ENCODE data around the gene ANK2. TPM values are rescaled to one million over a fixed set of nuclear protein-coding genes. Genes with fewer than 3 reads are reported as not detected.

ANK2 gene
- total RNA-seq, 1 experiment from 2014 or later = 5.5 TPM

DNA sequence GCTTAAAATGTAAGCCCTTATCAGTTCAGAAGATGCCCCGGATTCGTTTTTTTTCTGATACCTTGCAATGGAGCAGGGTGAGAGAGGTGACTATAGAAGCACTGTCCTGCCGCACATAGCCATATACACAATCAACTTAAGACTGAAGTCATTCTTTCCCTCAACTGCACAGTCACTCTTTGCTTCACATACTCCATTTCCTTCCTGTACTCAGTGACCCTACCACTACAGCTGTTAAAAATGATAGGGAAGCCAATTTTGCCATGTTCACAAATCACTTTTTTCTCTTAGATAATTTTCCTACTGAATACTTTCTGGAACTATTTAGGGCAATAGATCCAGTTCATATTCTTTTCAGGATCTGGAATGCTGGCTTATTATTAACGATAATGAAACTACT, 300.0 kb downstream of the ANK2 start:
- ChIA-PET POLR2A (no interaction called here), CTCF (no interaction called here)
- Histone ChIP-seq H3K9me3 (ENCODE audit: control insufficient read depth, insufficient read depth, low read depth, low read length) (no peaks in the 10 kb centered on the region), H3K4me3 (ENCODE audit: low read depth in 2 of 2, low read length in 2 of 2) (no peak overlapping the region), H3K27me3 (ENCODE audit: control insufficient read depth, insufficient read depth, low read length) (no peaks in the 10 kb centered on the region), H3K27ac (ENCODE audit: low read length) (no peak overlapping the region), H3K4me1 (ENCODE audit: control insufficient read depth, insufficient read depth, low read length) (no peaks in the 10 kb centered on the region), H3K36me3 (ENCODE audit: control insufficient read depth, insufficient read depth, low read length) (no peaks in the 10 kb centered on the region)
- DNase-seq (ENCODE audit: low read depth, low spot score) = no peak
- intact Hi-C loops (cut with micrococcal nuclease; ENCODE audit: unreplicated experiment) = no loop called here
- TF ChIP-seq, protein P1, sequence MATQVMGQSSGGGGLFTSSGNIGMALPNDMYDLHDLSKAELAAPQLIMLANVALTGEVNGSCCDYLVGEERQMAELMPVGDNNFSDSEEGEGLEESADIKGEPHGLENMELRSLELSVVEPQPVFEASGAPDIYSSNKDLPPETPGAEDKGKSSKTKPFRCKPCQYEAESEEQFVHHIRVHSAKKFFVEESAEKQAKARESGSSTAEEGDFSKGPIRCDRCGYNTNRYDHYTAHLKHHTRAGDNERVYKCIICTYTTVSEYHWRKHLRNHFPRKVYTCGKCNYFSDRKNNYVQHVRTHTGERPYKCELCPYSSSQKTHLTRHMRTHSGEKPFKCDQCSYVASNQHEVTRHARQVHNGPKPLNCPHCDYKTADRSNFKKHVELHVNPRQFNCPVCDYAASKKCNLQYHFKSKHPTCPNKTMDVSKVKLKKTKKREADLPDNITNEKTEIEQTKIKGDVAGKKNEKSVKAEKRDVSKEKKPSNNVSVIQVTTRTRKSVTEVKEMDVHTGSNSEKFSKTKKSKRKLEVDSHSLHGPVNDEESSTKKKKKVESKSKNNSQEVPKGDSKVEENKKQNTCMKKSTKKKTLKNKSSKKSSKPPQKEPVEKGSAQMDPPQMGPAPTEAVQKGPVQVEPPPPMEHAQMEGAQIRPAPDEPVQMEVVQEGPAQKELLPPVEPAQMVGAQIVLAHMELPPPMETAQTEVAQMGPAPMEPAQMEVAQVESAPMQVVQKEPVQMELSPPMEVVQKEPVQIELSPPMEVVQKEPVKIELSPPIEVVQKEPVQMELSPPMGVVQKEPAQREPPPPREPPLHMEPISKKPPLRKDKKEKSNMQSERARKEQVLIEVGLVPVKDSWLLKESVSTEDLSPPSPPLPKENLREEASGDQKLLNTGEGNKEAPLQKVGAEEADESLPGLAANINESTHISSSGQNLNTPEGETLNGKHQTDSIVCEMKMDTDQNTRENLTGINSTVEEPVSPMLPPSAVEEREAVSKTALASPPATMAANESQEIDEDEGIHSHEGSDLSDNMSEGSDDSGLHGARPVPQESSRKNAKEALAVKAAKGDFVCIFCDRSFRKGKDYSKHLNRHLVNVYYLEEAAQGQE (IDR thresholded peaks at IDR 0.05; ENCODE audit: insufficient read depth in 1 of 2, low read depth in 2 of 2, low read length in 1 of 2) = no peak
- no peak for TF ChIP-seq SIN3A (IDR thresholded peaks at IDR 0.05; ENCODE audit: borderline replicate concordance, insufficient read depth, low read depth, low read length)
- no peak for TF ChIP-seq POLR2AphosphoS5 (IDR thresholded peaks at IDR 0.05; ENCODE audit: low read depth, low read length)
- no peak for TF ChIP-seq TCF7L2 (IDR thresholded peaks at IDR 0.05; ENCODE audit: low read depth, low read length)
- TF ChIP-seq, protein P2, sequence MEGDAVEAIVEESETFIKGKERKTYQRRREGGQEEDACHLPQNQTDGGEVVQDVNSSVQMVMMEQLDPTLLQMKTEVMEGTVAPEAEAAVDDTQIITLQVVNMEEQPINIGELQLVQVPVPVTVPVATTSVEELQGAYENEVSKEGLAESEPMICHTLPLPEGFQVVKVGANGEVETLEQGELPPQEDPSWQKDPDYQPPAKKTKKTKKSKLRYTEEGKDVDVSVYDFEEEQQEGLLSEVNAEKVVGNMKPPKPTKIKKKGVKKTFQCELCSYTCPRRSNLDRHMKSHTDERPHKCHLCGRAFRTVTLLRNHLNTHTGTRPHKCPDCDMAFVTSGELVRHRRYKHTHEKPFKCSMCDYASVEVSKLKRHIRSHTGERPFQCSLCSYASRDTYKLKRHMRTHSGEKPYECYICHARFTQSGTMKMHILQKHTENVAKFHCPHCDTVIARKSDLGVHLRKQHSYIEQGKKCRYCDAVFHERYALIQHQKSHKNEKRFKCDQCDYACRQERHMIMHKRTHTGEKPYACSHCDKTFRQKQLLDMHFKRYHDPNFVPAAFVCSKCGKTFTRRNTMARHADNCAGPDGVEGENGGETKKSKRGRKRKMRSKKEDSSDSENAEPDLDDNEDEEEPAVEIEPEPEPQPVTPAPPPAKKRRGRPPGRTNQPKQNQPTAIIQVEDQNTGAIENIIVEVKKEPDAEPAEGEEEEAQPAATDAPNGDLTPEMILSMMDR (IDR thresholded peaks at IDR 0.05) = no peak
- no peak for ATAC-seq
- BruUV-seq (replicated peaks) = no TSS peak
- in situ Hi-C loops (cut with HindIII; ENCODE audit: low pct_unique_long_range_greater_than_20kb, low sequenced_read_pairs) = no loop called here

- H3K4me1 ChIP-seq (ENCODE audit: control insufficient read depth, insufficient read depth, low read length) = no peaks in the 10 kb centered on the region
- no TSS peak for BruUV-seq (replicated peaks)
- no peak for ATAC-seq
- DNase-seq (ENCODE audit: low read depth, low spot score) = no peak
- in situ Hi-C loops (cut with HindIII; ENCODE audit: low pct_unique_long_range_greater_than_20kb, low sequenced_read_pairs) = no loop called here
- CTCF ChIA-PET = no interaction called here
- H3K9me3 ChIP-seq (ENCODE audit: control insufficient read depth, insufficient read depth, low read depth, low read length) = no peaks in the 10 kb centered on the region
- POLR2A ChIA-PET = no interaction called here
- H3K27me3 ChIP-seq (ENCODE audit: control insufficient read depth, insufficient read depth, low read length) = no peaks in the 10 kb centered on the region
- H3K4me3 ChIP-seq (ENCODE audit: low read depth in 2 of 2, low read length in 2 of 2) = no peak overlapping the region
- TF ChIP-seq, protein P1 (IDR thresholded peaks at IDR 0.05; ENCODE audit: insufficient read depth in 1 of 2, low read depth in 2 of 2, low read length in 1 of 2) = no peak
- TF ChIP-seq SIN3A (IDR thresholded peaks at IDR 0.05; ENCODE audit: borderline replicate concordance, insufficient read depth, low read depth, low read length) (no peak), TCF7L2 (IDR thresholded peaks at IDR 0.05; ENCODE audit: low read depth, low read length) (no peak), POLR2AphosphoS5 (IDR thresholded peaks at IDR 0.05; ENCODE audit: low read depth, low read length) (no peak)
- TF ChIP-seq, protein P2 (IDR thresholded peaks at IDR 0.05) = no peak
- intact Hi-C loops (cut with micrococcal nuclease; ENCODE audit: unreplicated experiment) = no loop called here
- H3K27ac ChIP-seq (ENCODE audit: low read length) = no peak overlapping the region
- H3K36me3 ChIP-seq (ENCODE audit: control insufficient read depth, insufficient read depth, low read length) = no peaks in the 10 kb centered on the region
Observed at GRCh38 chr4:113350576-113350975, 301.1 kb downstream of the ANK2 start.

All from Panc1 (cell line).